Frontal cortex (tissue), 4 donors: ENCODE data around the gene UBE2M. TPM values are rescaled to one million over a fixed set of nuclear protein-coding genes. Genes with fewer than 3 reads are reported as not detected.
A peak's percentile ranks its signal among the peaks of the same experiment; 100 is the strongest.
"Not testable (repeated sequence)": the region's sequence is repeated elsewhere in the genome, so short reads cannot be mapped to it uniquely, and the experiment has no call there.

Experiments
- DNase-seq, 2 donors: peaks; one replicate each; pipeline ENCODE4 v3.0.0; 2012; ENCODE audit warnings: low spot score in 2 of 2
- FAIRE-seq: peaks from 2 replicates; lab custom pipeline; 2012; peaks lifted over from hg19 to GRCh38; lab: Jason Lieb, UNC
- total RNA-seq: library from RNA; depleted of rRNA; stranded (reverse); fragments of >200 nt; gene quantifications from one replicate; pipeline ENCODE4 v1.2.3, GENCODE V29; 2014
- donor health status: control.
- donor health status: control.
- donor health status: control.

UBE2M gene
- 64.8 TPM for total RNA-seq

DNA sequence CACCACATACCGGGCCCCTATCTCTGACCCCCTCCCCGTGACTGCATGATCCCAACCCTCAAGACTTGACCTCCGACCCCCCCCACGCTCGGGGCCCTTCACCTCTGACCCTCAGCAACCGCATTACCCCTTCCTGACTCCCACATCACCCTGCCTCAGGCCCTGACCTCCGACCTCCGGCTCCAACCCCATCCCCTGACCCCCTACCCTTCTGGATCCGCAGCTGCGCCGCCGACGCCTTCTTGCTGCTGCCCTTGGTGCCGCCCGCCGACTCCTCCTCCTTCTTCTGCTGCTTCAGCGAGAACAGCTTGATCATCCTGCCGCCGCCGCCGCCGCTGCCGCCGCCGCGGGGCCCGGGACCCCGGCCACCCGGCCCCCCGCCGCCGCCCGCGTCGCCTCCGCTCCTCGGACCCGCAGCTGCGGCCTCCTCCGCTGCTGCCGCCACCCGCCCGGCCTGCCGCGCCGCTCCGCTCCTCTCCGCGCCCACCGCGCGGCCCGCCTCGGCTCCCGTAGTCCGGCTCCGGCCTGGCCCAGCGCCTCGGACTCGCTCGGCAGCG lies at the start of gene UBE2M:
Gene UBE2M (minus strand): TSS at position 546 of the 557 bp plus-strand sequence. CDS start 230 bp downstream, at position 316.
- DNase-seq (no peak), FAIRE-seq (no peak)

DNA sequence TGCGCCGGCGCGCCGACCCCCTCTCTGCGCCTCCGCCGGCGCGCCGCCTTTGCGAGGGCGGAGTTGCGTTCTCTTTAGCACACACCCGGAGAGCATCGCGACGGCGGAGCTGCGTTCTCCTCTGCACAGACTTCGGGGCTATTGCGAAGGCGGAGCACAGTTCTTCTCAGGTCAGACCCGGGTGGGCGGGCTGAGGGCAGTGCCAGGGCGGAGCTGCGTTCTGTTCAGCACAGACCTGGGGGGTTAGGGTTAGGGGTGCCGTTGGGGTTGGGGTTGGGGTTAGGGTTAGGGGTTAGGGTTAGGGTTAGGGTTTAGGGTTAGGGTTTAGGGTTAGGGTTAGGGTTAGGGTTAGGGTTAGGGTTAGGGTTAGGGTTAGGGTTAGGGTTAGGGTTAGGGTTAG lies 48.8 kb upstream of the UBE2M start:
- FAIRE-seq, DNase-seq: not testable (repeated sequence)

DNA sequence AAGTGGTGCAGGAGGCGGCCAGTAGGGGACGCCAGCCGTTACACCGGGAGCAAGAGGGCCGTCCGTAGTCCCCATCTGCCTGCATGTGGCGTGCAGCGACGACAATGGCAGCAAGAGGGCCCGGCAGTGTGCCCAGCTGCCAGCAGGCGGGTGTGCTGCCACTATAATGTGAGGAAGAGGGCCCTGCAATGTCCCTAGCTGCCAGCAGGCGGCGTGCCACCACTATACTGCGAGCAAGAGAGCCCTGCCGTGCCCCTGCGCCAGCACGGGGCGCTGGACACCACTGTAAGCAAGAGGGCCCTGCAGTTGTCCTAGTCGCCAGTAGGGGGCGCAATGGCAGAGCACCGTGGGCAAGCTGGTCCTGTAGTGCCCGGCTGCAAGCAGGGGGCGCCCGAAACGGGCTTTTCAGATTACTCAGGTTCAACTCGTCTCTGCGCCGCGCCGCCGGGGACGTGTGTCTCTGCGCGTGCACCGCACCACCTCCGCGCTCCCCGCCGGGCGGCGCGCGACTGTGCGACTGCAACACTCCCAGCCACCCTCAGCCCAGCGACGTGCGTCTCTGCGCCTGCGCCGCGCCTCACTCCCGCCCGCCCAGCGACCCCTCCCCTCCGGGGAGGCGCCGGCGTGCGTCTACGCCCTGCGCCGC lies 48.0 kb upstream of the UBE2M start:
- not testable (repeated sequence) for DNase-seq, FAIRE-seq

DNA sequence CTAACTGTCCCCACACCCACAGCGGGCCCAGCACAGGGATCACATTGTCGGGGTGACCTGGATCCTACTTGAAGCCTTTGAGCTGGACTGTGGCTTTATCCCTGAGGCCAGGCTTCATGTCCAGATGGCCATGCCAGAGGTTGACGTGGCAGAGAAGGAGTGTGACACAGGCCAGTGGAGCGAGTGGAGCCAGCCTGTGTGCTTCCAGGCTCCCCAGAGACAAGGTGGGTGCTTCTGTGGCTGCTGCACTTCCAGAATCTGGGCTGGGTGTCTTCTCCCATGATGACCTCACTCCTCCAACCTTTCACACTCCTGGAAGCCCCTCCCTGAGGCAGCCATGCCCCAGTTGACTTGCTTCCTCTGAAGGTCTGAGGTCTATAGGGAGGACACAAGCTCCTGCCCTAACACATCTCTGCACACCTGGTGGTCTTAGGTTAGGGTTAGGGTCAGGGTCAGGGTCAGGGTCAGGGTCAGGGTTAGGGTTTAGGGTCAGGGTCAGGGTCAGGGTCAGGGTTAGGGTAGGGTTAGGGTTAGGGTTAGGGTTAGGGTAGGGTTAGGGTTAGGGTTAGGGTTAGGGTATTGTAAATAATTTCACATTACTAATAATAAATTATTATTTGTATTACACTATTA lies 27.8 kb upstream of the UBE2M start:
- DNase-seq (no peak), FAIRE-seq (no peak)

DNA sequence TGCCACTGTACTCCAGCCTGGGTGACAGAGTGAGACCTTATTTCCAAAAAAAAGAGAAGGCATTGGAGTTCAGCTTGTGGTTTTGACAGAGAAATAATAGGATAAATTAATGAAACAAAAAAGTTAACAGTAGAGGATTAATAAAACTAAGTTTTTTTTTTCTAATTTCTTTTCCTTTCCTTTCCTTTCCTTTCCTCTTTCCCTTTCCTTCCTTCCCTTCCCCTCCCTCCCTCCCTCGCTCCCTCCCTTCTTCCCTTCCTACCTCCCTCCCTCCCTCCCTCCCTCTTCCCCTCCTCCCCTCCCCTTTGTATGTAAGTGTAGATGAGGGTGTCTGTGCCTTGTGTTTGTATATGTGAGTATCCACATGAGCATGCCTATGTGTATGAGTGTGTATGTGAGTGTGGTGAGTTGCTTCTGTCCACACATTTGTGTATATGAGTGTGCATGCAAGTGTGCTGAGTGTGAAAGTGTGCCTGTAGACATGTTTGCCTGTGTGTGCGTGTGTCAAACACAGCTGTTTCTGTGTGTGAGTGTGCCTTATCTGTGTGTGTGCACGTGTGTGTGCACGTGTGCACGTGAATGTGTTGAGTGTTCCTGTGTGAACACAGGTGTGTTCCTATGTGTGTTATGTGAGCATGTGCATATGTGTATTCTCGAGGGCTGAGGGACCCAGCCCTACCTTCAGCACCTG lies 27.2 kb upstream of the UBE2M start:
- DNase-seq (no peak), FAIRE-seq (no peak)

DNA sequence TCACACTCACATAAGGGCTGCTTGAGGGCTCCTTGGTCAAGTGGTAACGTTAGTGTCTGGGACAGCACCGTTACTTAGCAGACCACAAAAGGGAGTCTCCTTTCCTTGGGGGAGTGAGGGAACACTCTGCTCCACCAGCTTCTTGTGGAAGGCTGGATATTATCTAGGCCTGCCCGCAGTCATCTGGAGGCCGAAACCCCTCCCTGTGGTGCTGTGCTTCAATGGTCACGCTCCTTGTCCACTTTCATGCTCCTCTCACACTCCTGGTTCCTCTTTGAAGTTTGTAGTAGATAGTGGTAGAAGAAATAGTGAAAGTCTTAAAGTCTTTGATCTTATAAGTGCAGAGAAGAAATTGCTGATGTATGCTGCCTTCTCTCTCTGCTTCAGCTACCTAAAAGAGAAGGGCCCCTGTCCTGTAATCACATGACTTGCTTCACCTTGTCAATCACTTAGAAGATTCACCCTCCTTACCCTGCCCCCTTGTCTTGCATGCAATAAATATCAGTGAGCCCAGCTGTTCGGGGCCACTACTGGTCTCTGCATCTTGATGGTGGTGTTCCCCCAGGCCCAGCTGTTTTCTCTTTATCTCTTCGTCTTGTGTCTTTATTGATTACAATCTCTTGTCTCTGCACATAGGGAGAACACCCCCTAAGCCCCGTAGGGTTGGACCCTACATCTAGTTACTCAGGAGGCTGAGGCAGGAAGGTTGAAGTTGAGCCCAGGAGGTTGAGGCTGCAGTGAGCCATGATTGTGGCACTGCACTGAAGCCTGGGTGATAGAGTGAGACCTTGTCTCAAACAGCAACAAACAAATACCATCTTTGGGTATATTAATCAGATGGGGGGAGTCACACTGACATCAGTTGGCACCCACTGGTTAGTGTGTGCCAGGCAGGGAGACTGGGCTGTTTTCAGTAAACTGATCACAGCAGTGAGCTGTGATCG lies 26.4 kb upstream of the UBE2M start:
- FAIRE-seq (no peak), DNase-seq (no peak)

DNA sequence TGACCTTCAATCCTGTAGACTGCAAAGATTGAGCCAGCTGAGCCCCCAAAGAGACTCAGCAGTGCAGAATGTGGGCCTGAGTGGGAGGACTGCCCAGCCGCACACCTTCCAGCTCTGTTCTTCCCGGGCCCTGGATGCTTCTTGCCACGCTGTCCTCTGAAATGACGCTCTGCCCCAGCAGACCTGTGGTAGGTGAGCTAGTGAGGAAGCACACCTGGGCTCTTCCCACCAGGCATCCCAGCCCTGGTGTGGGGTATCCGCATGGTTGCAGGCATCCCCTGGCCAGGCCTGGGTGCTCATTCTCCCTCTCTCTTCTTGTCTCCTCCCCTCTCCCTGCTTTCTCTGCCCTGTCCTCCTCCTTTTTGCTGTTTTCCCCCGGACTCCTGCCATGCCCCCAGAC lies 24.6 kb upstream of the UBE2M start:
- FAIRE-seq (no peak), DNase-seq (no peak)

DNA sequence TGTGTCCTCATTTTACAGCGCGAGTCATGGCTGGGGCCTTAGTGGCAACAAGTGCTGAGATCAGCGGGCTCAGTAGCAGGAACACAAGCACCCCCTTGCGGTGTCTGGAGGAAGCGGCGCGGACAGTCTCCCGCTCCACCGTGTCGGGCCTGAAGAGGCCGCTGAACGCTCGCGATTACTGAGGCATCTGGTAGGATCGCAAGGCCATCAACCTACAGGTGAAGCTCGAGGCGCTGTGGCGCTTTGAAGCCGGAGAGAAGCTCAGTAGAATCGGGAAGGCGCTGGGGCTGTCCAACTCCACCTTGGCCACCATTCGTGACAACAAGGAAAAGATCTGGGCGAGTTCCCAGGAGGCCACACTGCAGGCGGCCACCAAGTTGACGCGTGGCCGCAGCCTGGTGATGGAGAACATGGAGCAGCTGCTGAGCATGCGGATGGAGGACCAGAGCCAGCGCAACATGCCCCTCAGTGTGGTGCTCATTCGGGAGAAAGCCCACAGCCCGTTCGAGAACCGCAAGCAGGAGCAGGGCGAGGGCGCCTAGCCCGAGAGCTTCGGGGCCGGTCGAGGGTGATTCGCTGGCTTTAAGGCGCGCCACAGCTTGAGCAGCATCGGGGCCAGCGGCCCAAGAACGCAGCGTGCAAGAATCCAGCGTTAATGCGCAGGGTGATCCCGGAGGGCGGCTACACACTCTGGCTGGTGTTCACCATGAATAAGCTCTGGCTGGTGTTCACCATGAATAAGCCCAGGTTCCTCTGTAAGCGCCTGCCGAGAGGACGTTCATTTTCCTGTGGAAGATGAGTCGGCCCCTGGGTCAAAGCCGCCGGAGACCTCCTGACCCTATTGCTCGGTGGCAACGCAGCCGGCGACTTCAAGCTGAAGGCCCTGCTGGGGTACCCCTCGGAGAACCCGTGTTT lies 23.1 kb upstream of the UBE2M start:
- no peak for FAIRE-seq
- DNase-seq: peak; percentile 68 to 84

DNA sequence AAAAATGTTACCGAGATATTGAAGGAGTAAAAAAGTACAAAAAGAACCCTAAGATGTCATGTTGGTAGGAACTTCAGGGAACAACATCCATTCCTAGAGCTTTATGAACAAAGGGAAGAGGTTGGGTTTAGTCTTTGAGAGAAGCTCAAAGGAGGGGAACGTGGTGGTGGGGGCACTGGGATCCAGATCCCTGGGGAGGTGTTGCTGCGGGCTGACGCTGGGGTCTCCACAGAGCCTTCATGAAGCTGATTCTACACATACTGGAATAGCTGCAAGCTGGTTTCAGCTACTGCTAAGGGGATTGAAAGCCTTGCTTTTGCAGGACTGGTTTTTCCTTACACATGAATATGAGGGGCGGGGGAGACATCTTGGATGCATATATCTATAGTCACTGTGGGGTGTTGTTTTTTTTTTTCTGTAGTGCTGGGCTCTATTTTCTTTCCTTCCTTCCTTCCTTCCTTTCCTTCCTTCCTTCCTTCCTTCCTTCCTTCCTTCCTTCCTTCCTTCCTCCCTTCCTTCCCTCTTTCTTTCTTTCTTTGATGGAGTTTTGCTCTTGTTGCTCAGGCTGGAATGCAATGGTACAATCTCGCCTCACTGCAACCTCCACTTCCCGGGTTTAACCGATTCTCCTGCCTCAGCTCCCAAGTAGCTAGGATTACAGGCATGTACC lies 21.2 kb upstream of the UBE2M start:
- FAIRE-seq: no peak

DNA sequence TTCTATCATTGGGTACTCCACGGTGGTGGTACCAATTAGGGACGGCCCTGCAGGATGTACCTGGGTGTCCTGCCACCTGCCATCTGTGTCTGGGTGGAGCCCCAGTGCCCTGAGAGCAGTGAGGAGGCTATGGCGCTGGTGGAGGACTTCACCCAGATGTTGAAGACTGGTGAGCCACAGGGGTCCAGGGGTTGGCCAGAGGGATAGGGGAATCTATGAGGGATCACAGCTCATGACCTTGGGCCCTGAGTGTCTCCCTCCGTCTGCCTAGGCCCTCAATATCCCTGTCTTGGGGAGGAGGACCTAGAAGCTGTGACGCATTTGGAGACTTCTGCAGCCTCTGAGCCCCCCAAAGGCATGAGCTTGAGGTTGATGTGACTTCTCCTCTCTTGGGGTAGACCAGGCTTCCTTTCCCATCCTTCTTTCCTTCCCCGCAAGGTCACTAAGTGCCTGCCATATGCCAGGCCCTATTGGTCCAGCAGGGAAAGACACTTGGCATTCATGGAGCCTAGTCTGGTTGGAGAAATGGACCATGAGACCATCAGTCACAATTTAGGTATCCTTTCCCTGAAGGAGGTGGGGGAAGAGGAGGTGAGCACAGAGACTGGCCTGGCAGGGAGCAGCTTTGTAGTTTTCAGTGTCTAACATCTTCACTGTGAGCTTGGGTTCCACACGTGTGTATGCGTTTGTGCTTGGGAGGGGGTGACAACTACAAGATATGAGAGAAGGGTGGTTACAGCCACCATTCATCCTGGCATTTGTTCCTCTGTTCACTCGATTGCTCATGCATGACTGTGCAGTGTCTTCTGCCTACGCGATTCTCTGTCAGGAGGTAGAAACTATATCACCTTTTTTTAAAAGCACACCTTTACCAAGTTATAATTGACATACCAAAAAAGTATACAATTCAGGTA lies 19.9 kb upstream of the UBE2M start:
- no peak for FAIRE-seq
- DNase-seq: no peak

More for the DNA sequence above, 21.2 kb upstream of the UBE2M start:
- no peak for DNase-seq

DNA sequence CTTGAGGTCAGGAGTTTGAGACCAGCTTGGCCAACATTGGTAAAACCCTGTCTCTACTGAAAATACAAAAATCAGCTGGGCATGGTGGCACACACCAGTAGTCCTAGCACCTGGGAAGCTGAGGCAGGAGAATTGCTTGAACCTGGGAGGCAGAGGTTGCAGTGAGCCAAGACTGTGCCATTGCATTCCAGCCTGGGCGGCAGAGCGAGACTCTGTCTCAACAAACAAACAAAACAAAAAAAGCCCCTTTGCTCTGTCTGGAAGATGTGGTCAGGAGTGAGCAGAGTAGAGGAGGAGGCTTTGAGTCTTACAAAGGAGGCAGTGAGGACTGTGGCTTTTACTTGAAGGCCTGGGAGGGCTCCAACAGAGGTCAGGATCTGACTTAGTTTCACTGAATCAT lies 19.2 kb upstream of the UBE2M start:
- DNase-seq, FAIRE-seq: not testable (repeated sequence)

DNA sequence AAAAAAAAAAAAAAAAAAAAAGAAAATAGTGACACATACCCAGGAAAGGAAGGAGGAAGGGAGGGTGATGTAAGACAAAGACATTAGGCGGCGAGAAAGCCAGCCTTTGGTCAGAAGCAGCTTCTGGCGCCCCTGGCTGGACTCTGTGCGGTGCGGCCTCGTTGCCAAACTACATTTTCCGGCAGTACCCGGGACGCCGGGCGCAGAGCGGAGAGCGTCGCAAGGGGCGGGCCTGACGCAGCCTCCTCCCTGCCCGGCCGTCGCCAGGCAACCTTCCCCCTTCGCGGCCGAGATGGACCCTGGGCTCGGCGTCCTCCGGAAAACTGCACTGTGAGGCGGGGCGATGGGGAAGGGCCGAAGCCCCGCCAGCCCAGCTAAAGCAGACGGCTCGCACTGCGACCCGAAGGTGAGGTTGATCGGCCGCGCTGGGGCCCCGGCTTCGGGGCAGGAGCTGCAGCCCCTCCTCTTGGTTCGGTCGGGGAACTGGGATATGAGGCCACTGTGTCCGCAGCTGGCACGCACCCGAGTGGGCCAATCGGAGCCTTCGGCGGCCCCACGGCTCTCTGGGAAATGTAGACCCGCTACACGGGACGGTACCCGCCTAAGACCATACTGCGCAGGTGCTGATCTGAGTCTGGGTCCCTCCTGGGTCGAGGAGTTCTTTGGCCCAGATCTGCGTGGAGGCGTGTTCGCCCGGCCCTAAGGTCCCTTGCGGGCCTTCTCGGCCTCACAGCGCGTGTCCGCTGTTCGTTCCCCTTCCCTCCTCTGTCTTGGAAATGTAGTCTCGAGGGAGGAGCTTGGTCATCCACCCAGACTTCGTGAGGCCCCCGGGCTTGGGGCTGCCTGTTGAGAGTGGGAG lies 17.0 kb upstream of the UBE2M start:
- DNase-seq: peak; percentile 87 to 88
- FAIRE-seq: no peak

DNA sequence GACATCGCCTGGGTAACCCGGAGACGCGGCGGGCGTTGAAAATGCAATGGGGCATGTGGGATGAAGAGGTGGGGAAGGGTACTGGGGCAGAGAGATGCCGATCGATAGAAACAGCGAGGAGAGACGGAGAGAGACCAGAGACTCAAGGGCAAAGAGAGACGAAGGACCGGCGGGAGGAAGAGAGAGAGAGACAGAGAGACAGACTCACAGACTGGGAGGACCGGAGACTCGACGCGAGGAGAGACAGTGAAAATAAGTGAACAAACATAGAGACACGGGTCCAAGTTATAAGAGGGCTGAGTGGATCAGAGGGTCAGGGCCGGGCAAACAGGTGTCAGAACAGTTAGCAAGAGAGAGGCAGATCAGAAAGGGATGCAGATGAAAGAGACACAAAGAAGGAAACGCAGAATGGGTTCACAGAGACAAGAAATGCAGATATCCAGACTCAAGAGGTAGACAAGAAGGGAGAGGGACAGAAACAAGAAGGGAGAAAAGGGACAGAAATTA lies 15.3 kb upstream of the UBE2M start:
- FAIRE-seq: no peak

DNA sequence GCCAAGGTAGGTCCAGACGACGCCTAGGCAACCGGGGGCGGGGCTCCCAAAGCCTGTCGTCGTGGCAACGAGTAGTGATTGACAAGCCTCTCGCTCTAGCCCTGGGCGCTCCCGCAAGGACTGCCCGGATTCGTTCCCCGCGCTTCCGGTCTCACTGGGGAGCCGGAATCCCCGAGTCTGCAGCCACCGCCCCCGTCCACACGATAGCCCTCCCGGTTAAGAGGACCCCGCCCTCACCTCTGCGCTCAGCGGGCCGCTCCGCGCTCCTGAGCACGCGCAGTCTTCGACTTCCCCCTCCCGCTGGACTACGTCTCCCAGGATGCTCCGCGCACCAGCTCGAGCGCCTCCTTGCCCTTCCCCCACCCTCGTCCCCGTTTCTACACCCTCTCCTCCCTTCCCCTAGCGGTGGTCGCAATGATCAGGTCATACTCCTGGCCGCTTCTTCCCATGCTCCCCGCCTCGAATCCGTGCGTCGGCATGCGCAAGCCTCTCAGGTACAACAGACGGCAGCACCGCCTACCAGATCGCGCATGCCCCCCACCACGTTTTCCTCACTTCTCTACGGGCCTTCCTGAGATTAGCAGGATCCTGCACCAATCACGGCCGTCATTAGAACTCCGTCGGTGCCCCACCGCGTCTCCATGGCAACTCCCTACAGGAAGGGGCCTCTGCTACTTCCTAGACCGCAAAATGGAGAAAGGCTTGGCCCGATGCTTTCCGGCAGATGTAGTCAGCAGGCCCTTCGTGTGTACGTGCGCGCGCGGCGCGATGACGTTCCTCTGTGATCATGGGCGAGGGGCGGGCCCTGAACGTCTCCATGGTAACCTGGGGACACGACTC lies 14.6 kb upstream of the UBE2M start, which contains the start of gene MZF1:
Gene MZF1 (minus strand): TSS at position 518 of the 840 bp plus-strand sequence. CDS start 1,946 bp downstream, outside the sequence.
- DNase-seq (peak; percentile 97 to 99), FAIRE-seq (peak; percentile 79)

More for the DNA sequence above, 15.3 kb upstream of the UBE2M start:
- DNase-seq: no peak
